ENCODE results near the gene CABP1. TPM values are rescaled to one million over a fixed set of nuclear protein-coding genes. Genes with fewer than 3 reads are reported as not detected.

Gene CABP1
- total and polyA plus RNA-seq, 2 of the 13 experiments (the other 11 are each of a cell fraction or from before 2014, with no cell fraction given), result not detected

GRCh38 chr12:120642826-120643225, 2.4 kb downstream of the CABP1 start (continued):
- TF ChIP-seq ZNF646 (CRISPR knock-in tag; IDR thresholded peaks at IDR 0.05), result no peak
- TF ChIP-seq ZNF280D (CRISPR knock-in tag; IDR thresholded peaks at IDR 0.05), result no peak
- no peak for TF ChIP-seq ZNF605 (CRISPR knock-in tag; IDR thresholded peaks at IDR 0.05)
- TF ChIP-seq ZNF724P (CRISPR knock-in tag; IDR thresholded peaks at IDR 0.05; ENCODE audit: borderline replicate concordance), result no peak
- TF ChIP-seq ZKSCAN1 (IDR thresholded peaks at IDR 0.05; ENCODE audit: low read length), result no peak
